Gastrocnemius medialis (tissue), 4 donors: ENCODE data around the gene DIAPH3.

ENCODE experiments used
- POLR2A ChIP-seq, 2 donors: fragments of 450-650 bp; IDR thresholded peaks; one replicate each; pipeline ENCODE4 v1.6.1; 2017; ENCODE audit warnings: antibody characterized with exemption in 2 of 2, mild to moderate bottlenecking in 2 of 2, moderate library complexity in 2 of 2
- TF ChIP-seq, protein P1 (sequence below), 5 experiments: fragments of 450-650 bp in 3 of 5; fragments of 200-600 bp in 2 of 5; sonication (generic) in 2 of 5; IDR thresholded peaks in 4 of 5; conservative IDR thresholded peaks in 1 of 5; 1 replicate in 4 of 5; 2 replicates in 1 of 5; pipeline ENCODE4 v1.5.1; 2016 to 2019; ENCODE audit warnings: antibody characterized with exemption in 5 of 5, mild to moderate bottlenecking in 3 of 5, moderate library complexity in 3 of 5

DNA sequence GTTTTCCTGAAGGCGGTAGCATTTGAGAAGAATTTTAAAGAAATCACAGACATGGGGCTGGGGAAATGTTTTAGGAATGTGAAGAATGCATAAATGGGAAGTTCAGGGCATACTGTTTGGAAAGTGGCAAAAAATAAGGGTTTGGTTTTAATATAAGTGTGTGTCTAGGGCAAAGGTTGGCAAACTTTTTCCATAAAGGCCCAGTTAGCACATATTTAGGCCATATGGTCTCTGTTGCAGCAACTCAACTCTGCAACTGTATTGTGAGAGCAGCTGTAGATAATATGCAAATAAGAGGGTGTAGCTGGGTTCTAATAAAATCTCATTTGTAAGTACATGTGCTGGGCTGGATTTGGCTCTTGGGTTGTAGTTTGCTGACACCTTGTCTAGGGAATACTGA lies 521.9 kb downstream of the DIAPH3 start:
- TF ChIP-seq, protein P1, sequence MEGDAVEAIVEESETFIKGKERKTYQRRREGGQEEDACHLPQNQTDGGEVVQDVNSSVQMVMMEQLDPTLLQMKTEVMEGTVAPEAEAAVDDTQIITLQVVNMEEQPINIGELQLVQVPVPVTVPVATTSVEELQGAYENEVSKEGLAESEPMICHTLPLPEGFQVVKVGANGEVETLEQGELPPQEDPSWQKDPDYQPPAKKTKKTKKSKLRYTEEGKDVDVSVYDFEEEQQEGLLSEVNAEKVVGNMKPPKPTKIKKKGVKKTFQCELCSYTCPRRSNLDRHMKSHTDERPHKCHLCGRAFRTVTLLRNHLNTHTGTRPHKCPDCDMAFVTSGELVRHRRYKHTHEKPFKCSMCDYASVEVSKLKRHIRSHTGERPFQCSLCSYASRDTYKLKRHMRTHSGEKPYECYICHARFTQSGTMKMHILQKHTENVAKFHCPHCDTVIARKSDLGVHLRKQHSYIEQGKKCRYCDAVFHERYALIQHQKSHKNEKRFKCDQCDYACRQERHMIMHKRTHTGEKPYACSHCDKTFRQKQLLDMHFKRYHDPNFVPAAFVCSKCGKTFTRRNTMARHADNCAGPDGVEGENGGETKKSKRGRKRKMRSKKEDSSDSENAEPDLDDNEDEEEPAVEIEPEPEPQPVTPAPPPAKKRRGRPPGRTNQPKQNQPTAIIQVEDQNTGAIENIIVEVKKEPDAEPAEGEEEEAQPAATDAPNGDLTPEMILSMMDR (IDR thresholded peaks at IDR 0.05 in 4 of 5, conservative IDR thresholded peaks at IDR 0.05 in 1 of 5), result no peak
- no peak for TF ChIP-seq POLR2A (IDR thresholded peaks at IDR 0.05)
